GM21447 (cell line): Measurements from ENCODE around the gene UXS1.

Experiments
- ATAC-seq: cut with Tn5 transposase; IDR thresholded peaks from one replicate; pipeline ENCODE4 v1.9.1; 2021; ENCODE audit not compliant: unreplicated experiment

The UXS1 gene

GRCh38 chr2:106161938-106162820 lies 31.9 kb downstream of the UXS1 start:
- ATAC-seq, result no peak

- ATAC-seq, result no peak
Observed at GRCh38 chr2:106161341-106161740, 32.8 kb downstream of the UXS1 start.

- peak; percentile 75 for ATAC-seq
Observed at GRCh38 chr2:106160786-106161261, 33.3 kb downstream of the UXS1 start.

GRCh38 chr2:106159866-106160785 lies 34.0 kb downstream of the UXS1 start:
- ATAC-seq, result peak; percentile 55

- no peak for ATAC-seq
Observed at GRCh38 chr2:106158871-106159270, 35.2 kb downstream of the UXS1 start.

- no peak for ATAC-seq
Observed at GRCh38 chr2:106158131-106158530, 36.0 kb downstream of the UXS1 start.

GRCh38 chr2:106157416-106157815 lies 36.7 kb downstream of the UXS1 start:
- ATAC-seq, result no peak

GRCh38 chr2:106156305-106157296 lies 37.5 kb downstream of the UXS1 start:
- ATAC-seq, result no peak

- no peak for ATAC-seq
Observed at GRCh38 chr2:106153781-106154180, 40.3 kb downstream of the UXS1 start.

- ATAC-seq, result peak; percentile 71
Observed at GRCh38 chr2:106147665-106148064, 46.4 kb downstream of the UXS1 start.

- ATAC-seq, result peak; percentile 27
Observed at GRCh38 chr2:106147159-106147558, 46.9 kb downstream of the UXS1 start.

- no peak for ATAC-seq
Observed at GRCh38 chr2:106144621-106145331, 49.3 kb downstream of the UXS1 start.

GRCh38 chr2:106143495-106144215 lies 50.4 kb downstream of the UXS1 start:
- no peak for ATAC-seq

GRCh38 chr2:106142683-106143082 lies 51.4 kb downstream of the UXS1 start:
- no peak for ATAC-seq

GRCh38 chr2:106140913-106141312 lies 53.2 kb downstream of the UXS1 start:
- no peak for ATAC-seq

- ATAC-seq, result no peak
Observed at GRCh38 chr2:106140113-106140512, 54.0 kb downstream of the UXS1 start.

GRCh38 chr2:106139238-106139935 lies 54.7 kb downstream of the UXS1 start:
- ATAC-seq, result no peak

- no peak for ATAC-seq
Observed at GRCh38 chr2:106138543-106139237, 55.4 kb downstream of the UXS1 start.
